NCI-H1436 treated with DMSO at 0.1 percent for 48 hours (cell line): ENCODE measurements around the gene RHOBTB1.

Experiments used
- DNase-seq: peaks from one replicate; lab custom pipeline; 2025; lab: John Stamatoyannopoulos, UW

The RHOBTB1 gene

DNA sequence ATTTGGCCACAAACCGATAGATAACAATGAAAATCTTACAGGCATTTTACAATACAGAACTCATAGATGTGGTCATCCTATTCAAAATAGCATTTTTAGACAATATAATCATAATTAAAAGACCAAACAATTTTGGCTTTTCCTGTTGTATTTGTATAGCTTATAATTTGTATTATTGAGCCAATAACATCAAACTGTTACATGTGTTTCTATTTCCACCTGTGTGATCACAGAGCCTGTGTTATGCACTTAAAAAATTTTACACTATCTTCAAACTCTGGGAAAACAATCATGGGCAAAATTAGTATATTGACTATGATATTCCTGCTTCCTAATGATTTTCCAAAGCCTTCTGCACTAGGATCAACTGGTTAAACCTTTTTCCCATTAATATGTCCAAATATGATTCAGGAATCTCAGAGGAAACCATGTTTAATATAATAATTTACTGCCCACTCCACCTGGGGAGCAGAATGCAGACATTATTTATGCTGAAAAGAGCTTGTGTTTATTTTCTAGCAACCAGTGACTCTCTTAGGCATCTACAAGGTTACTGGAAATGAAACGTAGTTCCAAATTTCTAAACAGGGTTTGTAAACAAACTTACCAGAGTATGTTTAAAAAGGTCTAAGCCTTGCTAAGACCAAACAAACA lies 1.7 kb downstream of the RHOBTB1 start:
- DNase-seq, result no peak

DNA sequence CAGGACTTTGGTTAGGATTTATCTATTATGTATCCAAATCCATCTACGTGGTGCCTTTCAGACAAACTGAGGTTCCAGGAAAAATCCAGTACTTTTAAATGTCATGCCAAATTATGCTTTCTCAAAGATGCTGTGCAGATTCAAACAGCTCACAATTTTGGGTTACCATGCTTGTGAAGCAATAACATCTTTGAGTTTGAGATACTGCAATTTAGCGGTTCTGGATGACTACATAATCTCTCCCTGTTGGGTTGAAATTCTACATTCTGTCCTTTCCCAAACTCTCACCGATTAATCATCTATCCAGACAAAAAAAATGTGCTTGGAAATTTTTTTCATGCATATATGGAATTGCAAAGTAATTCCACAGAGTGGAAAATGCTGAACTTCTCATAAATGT lies 3.5 kb downstream of the RHOBTB1 start:
- DNase-seq, result no peak

- no peak for DNase-seq
Observed at GRCh38 chr10:60937784-60938654, 6.0 kb downstream of the RHOBTB1 start.

DNA sequence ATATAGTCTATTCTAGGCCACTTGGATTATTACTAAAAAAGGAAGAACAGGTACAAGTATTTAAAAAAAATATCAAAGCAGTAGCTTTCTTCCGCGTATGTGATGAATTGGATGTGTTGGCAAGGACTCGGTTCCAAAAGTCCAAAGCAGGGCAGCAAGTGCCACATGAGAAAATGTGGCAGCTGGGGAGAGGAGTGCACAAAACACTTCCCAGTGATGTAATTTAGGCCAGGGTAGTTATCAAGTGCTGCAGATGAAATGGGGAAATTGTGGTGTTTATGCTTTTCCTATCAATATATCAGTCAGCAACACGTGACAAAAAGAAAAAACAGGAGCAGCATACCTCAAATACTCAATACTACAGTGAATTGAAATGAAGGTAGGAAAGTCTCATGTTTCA lies 7.0 kb downstream of the RHOBTB1 start:
- no peak for DNase-seq

- DNase-seq, result no peak
Observed at GRCh38 chr10:60934215-60935175, 9.5 kb downstream of the RHOBTB1 start.

DNA sequence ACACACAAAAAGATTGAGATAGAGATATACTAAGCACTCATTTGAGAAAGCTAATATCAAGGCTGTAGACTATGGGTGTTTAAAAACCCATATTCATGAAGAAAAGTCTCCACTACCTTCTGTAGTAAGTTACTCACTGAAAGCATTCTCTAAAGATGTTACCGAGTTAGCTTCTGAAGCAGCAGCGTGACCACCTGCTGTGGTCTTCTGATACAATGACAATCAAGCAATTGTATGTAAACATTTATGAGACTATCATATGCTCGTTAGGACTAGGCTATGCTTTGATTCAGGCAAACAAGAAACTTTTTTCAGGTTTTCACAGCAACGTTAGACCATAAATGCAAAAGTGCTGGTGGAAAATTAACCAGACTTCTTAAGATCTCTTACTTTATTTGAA lies 11.2 kb downstream of the RHOBTB1 start:
- DNase-seq, result no peak

- no peak for DNase-seq
Observed at GRCh38 chr10:60930237-60930636, 13.7 kb downstream of the RHOBTB1 start.

DNA sequence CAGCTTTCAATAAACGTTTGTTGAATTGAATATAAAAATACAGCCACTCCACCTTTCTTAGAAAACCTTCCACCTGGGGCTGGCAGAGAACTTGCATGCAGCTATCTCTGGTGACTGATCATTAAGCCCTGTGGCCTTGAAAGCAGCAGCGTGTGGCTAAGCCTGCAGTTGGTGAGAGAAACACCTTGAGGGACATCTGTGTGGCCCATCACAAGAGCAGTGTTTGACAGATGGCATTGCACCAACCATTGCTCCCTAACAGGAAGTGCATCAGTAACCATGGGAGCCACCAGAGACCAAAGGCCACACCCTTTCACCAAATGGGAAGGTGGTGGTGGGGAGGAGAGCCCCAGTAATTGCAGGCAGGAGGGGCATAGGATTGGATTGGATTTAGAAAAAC lies 22.4 kb downstream of the RHOBTB1 start:
- no peak for DNase-seq

DNA sequence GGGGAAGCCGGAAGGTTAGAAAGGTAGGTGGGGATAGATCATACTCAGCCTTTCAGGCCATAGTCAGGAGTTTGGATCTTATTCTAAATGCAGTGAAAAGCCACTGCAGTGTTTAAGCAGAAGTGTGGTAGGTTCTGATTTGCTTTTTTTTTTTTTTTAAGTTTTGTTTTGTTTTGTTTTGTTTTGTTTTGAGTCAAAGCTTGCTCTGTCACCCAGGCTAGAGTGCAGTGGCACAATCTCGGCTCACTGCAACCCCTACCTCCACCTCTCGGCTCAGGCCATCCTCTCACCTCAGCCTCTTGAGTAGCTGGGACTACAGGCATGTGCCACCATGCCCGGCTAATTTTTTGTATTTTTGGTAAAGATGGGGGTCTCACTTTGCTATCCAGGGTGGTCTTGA lies 23.5 kb downstream of the RHOBTB1 start:
- DNase-seq, result no peak

DNA sequence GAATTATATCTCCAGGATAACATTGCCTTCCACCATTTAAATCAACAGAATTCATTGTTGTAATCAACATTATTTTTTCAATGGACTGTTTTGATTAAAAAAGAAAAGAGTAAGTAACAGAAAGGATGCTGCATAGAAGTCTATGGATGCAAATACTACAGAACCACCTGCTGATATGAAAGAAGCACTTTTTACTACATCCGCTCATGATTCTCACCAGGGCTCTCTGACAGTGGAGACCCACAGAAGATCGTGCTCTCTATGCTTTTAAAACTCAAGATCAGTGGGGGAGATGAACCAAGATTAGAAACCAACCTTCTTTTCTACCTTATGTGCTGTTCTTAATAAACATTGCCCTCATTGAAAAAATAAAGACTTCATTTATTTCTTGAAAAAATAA lies 24.4 kb downstream of the RHOBTB1 start:
- no peak for DNase-seq

GRCh38 chr10:60917331-60918280 lies 26.4 kb downstream of the RHOBTB1 start:
- DNase-seq, result no peak

- no peak for DNase-seq
Observed at GRCh38 chr10:60916025-60916424, 28.0 kb downstream of the RHOBTB1 start.

DNA sequence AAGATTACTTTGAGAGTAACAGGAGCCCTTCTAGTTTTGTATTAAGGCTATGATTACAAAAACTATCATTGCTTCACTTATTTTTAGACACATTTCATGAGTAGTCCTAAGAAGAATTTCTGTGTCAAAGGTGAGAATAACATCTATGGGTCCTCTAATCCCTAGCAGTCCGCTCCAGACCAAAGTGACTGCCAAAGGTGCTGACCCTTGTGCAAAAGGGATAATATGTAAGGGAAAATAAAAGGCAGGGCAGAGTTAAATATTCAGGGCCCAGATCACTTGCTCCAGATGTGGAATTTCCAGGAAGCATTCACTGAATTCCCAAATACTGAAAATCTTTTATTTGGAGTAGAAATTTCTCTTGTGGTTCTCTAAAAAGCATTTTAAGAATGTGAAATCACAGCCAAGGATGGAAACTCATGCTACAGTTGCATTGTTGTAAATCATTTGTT lies 29.3 kb downstream of the RHOBTB1 start:
- DNase-seq, result no peak

DNA sequence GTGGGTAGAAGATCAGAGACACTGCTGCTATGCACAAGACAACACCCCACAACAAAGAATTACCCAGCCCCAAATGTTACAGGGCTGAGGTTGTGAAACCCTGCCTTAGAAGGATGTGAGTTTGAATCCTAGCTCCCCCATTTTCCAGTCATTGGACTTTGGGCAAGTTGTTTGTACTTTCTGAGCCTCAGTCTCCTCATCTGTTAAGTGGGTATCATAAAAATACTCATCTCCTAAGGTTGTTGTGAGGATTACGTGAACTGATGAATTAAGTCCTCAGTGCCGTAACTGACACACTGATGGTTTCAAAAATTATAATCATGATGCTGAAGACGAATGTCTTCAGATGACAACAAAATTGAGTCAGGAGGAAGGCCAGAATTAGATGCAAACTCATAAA lies 30.3 kb downstream of the RHOBTB1 start:
- no peak for DNase-seq

GRCh38 chr10:60913071-60913470 lies 30.9 kb downstream of the RHOBTB1 start:
- no peak for DNase-seq

DNA sequence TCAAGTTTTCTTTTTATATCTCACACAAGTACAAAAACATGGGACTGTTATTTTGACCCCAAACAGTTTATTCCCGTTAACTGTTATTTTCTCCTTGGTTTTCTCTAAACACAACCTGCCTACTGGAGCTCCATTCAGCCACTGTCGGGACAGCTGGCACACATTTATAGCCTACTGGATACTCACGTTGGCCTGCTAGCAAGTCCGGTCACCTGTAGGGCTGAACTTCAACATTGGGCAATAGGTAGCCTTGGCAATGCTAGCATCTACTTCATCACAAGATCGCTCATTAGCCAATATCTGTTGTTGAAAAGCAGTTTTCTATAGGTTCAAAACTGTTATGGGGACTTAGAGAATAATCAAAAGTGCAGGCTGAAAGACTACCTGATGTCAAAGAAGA lies 32.3 kb downstream of the RHOBTB1 start:
- DNase-seq, result no peak

DNA sequence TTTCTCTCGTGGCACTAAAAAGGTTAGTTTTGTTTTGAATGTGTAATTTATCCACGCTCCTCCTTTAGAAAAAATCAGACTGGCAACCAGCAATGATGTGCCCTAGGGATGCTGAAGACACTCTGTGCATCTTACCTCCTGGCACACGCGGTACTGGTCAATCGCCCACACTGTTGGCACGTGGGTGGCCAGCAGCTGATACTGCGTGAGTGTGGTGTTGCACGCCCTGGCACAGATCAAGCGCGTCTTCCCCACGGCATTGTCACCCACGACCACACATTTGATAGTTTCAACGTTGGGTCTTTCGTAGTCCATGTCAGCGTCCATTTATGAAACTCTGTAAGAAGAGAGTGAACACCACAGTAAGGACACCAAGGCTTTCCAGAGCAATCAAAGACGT lies 32.8 kb downstream of the RHOBTB1 start:
- no peak for DNase-seq

DNA sequence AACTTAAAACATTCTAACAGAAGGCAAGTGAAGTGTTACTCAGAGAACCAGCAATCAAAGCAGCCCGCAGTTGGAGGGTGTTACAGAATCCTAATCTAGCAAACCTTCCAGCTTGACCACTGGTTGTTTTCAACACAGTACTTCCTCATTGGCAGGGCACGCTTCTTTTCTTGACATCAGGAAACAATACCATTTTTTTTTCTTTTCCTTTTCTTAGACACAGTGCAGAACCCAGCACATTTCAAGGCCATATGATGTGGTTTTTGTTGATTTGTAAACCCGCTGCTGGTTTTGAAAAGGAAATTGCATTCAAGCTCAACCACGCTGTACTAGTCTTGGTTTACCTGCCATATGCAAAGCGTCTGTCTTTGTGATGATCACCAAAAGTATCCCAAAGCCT lies 33.4 kb downstream of the RHOBTB1 start:
- DNase-seq, result no peak

DNA sequence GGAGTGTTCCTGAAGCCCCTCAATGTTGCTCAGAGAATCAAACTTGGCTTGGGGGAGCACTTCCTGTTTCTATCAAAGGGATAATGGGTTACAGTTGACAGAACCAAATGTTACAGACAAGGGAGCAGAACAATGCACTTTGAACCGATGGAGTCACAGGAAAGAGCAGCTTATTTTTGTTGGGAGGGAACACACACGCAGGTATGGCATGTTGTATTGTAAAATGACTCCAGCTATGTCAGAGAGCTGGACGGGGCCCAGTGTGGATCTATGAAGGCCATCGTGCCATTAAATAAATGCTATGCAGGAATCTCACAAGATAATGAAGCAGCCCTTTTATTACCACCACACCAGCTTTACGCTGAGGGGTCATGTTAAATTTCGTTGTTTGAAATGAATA lies 35.1 kb downstream of the RHOBTB1 start:
- DNase-seq, result no peak

DNA sequence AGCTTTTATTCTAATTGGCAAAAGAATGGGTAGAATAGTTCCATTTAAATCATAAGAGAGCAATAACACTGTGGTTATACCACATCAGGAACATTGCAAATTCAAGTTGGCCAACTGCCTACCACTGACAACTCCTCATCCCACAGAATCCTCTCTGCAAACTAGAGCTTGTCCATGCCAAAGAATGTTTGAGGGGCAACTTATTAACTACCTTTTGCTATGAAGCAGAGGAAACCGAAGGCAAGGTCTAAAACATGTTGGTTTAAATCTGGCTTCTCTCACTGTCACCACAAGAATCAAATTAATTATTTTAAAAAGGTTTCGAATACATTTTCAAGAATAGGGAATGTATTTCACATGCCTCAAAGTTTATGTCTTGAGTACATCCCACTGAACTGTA lies 36.0 kb downstream of the RHOBTB1 start:
- no peak for DNase-seq

DNA sequence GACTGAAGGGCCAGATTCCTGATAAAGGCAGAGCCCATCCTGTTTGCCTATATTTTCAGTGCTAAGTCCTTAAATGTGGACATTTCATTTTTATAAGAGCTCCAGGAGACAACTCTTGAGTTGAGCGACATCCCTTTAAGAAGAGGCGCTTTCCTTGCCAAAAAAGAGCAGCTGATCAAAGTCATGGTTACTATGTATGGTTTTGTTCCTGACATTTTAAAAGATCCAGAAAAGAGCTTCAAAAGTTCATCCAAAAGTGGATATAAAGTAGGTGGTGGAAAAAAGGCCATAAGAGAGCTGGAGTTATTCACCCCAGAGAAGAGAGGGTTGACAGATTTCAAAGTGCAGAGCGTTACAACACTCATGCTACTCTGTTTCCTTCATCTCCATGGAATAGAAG lies 36.7 kb downstream of the RHOBTB1 start:
- no peak for DNase-seq
